Activated B cell treated with CpG ODN at 0.5 μM for 24 hours (primary cell): ENCODE data around the gene PTK7. TPM values are rescaled to one million over a fixed set of nuclear protein-coding genes. Genes with fewer than 3 reads are reported as not detected.

Source experiments
- ATAC-seq: fragments of 200-7000 bp; cut with Tn5 transposase; one replicate; pipeline ENCODE4 v1.10.0; 2021; ENCODE audit warnings: low read depth, mild to moderate bottlenecking, moderate library complexity
- CTCF ChIA-PET: fragments of 350-600 bp; sonication (Branson Sonifier 250); formaldehyde crosslinking; loops from one replicate; lab custom pipeline; 2021; ENCODE audit warnings: antibody characterized with exemption; lab: Charles Lee
- POLR2A ChIA-PET: fragments of 350-600 bp; sonication (Branson Sonifier 250); formaldehyde crosslinking; loops from one replicate; lab custom pipeline; 2021; ENCODE audit warnings: antibody characterized with exemption; lab: Charles Lee
- DNase-seq: peaks from one replicate; pipeline ENCODE4 v3.0.0; 2022
- H3K27ac Mint-ChIP-seq: one replicate; pipeline ENCODE4 v1.8.0; 2020; ENCODE audit warnings: mixed read lengths
- H3K27me3 Mint-ChIP-seq: one replicate; pipeline ENCODE4 v1.8.0; 2021; ENCODE audit warnings: mixed read lengths
- H3K36me3 Mint-ChIP-seq: one replicate; pipeline ENCODE4 v1.8.0; 2021; ENCODE audit warnings: low read depth, mixed read lengths
- H3K4me1 Mint-ChIP-seq: one replicate; pipeline ENCODE4 v1.8.0; 2021; ENCODE audit warnings: mixed read lengths
- H3K4me3 Mint-ChIP-seq: one replicate; pipeline ENCODE4 v1.8.0; 2020; ENCODE audit warnings: mild to moderate bottlenecking, mixed read lengths
- H3K9me3 Mint-ChIP-seq: one replicate; pipeline ENCODE4 v1.8.0; 2020; ENCODE audit warnings: mixed read lengths
- CTCF ChIP-seq: fragments of 200-600 bp; IDR thresholded peaks from one replicate; pipeline ENCODE4 v1.8.0; 2022; ENCODE audit warnings: antibody characterized with exemption, mild to moderate bottlenecking
- intact Hi-C: fragments of 100-400 bp; cut with micrococcal nuclease; formaldehyde crosslinking; loops from one replicate; pipeline ENCODE4 v1.15.1; 2024
- total RNA-seq: library from RNA; stranded (reverse); gene quantifications from 2 replicates; pipeline ENCODE4 v1.2.3, GENCODE V29; 2022

Gene PTK7
- total RNA-seq, 1 donor from 2014 or later = 0.82 TPM

DNA sequence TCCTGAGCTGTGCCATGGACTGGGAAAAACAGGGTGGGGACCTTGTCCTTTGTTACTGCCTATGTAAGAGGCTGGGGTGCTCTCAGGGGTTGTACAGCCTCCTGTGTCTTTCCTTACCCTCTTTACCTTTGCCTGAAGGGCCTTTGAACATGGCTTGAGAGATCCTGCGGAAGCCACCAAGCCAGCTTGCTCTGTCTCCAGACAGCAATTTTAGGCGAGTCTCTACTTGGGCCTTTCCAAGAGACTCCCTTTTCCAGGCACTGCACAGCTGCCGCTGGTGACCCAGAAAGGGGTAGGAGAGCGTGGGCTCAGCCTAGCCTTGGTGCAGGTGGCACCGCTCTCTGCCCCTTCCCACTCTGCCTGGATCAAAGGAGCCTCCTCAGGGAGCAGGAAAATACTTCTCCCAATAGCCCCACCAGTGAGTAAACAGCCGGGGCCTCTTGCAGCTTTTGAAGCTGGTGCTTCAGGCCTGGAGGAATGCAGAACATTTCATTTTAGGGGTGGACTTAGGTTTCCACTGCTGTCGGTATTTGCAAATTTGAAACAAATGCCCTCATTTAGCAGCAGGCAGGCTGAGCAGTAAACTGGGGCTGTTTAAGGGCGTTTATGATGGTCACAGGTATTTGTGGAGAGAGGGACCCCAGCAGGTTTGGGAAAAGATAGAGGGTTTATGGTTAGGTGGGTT, 13.9 kb downstream of the PTK7 start:
- DNase-seq (no peak), ATAC-seq (no peak)
- POLR2A ChIA-PET = no interaction called here
- Mint-ChIP-seq H3K9me3 (no peaks in the 10 kb centered on the region), H3K36me3 (no peaks in the 10 kb centered on the region), H3K4me1 (peaks cover 6% of the 10 kb centered on the region), H3K4me3 (no peak overlapping the region), H3K27me3 (peaks cover 2% of the 10 kb centered on the region), H3K27ac (no peak overlapping the region)
- no peak for TF ChIP-seq CTCF
- CTCF ChIA-PET = no interaction called here
- intact Hi-C loops = no loop called here

DNA sequence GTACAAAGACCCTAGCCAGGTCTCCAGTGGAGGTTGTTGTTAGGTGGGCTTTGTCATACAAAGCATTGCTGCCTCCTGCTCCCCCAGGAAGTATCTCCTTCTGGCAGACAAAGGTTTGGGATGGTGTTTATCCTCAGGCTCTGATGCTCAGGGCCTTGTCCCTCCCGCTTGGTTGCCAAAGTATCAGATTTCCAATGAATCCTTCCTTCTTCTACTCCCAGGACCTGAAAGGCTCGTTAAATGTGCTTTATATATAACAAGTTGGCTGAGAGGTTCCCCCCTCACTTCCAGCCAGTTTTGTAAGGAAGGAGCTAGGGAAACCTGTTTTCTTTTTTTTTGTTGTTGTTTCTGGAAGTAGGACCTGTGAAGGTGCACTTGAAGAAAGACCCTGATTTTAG, 14.4 kb downstream of the PTK7 start:
- no peak overlapping the region for H3K27ac Mint-ChIP-seq
- ChIA-PET POLR2A (interaction anchor here (0.6 kb wide), 1 partner anchor 44 kb away, joined by 4 read pairs; no protein-coding TSS in a partner anchor), CTCF (no interaction called here)
- H3K4me1 Mint-ChIP-seq = peaks cover 6% of the 10 kb centered on the region
- no peak overlapping the region for H3K4me3 Mint-ChIP-seq
- DNase-seq (no peak), ATAC-seq (no peak)
- no peak for TF ChIP-seq CTCF
- intact Hi-C loops = no loop called here
- peaks cover 2% of the 10 kb centered on the region for H3K27me3 Mint-ChIP-seq
- no peaks in the 10 kb centered on the region for H3K9me3 Mint-ChIP-seq
- no peaks in the 10 kb centered on the region for H3K36me3 Mint-ChIP-seq

DNA sequence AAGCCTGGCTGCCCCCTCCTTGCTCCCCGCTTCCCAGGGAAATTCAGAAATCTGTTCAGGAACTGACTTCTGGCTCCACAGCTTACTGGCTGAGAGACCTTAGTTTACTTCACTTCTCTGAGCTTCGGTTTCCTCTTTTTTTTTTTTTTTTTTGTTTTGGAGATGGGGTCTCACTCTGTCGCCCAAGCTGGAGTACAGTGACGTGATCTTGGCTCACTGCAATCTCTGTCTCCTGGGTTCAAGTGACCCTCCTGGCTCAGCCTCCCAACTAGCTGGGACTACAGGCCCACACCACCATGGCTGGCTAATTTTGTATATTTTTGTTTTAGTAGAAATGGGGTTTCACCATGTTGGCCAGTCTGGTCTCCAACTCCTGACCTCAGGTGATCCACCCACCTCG, 14.9 kb downstream of the PTK7 start:
- H3K27me3 Mint-ChIP-seq = peaks cover under 1% of the 10 kb centered on the region
- ATAC-seq = no peak
- no peak overlapping the region for H3K4me3 Mint-ChIP-seq
- ChIA-PET CTCF (no interaction called here), POLR2A (interaction anchor here (0.6 kb wide), 2 partner anchors 10 to 44 kb away, joined by 3 to 4 read pairs; no protein-coding TSS in a partner anchor)
- H3K9me3 Mint-ChIP-seq = no peaks in the 10 kb centered on the region
- intact Hi-C loops = no loop called here
- no peak for DNase-seq
- no peak for TF ChIP-seq CTCF
- no peak overlapping the region for H3K27ac Mint-ChIP-seq
- peaks cover 4% of the 10 kb centered on the region for H3K4me1 Mint-ChIP-seq
- no peaks in the 10 kb centered on the region for H3K36me3 Mint-ChIP-seq

DNA sequence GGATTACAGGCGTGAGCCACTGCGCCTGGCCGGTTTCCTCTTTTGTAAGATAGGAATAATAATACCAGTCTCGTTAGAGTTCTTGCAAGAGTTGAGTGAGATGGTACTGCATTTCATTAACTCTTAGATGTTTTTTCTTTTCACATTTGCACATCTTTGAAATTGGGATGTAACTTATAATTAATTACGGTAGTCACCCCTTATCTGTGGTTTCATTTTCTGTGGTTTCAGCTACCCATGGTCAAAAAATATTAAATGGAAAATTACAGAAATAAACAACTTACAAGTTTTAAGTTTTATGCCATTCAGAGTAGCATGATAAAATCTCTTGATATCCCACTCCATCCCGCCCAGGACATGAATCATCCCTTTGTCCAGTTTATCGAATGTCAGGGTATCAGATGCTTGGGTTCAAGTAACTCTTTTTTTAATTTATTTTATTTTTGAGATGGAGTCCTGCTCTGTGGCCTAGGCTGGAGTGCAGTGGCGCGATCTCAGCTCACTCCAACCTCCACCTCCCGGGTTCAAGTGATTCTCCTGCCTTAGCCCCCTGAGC, 15.4 kb downstream of the PTK7 start:
- ATAC-seq (no peak), DNase-seq (no peak)
- H3K27me3 Mint-ChIP-seq = no peaks in the 10 kb centered on the region
- no peak for TF ChIP-seq CTCF
- H3K4me3 Mint-ChIP-seq = no peak overlapping the region
- H3K27ac Mint-ChIP-seq = no peak overlapping the region
- POLR2A ChIA-PET = interaction anchor here (0.6 kb wide), 1 partner anchor 9 kb away, joined by 3 read pairs; no protein-coding TSS in a partner anchor
- no peaks in the 10 kb centered on the region for H3K9me3 Mint-ChIP-seq
- intact Hi-C loops = no loop called here
- H3K4me1 Mint-ChIP-seq = no peaks in the 10 kb centered on the region
- CTCF ChIA-PET = no interaction called here
- no peaks in the 10 kb centered on the region for H3K36me3 Mint-ChIP-seq

GRCh38 chr6:43092635-43093034, 16.5 kb downstream of the PTK7 start:
- Mint-ChIP-seq H3K36me3 (no peaks in the 10 kb centered on the region), H3K4me1 (no peaks in the 10 kb centered on the region), H3K27me3 (no peaks in the 10 kb centered on the region), H3K4me3 (no peak overlapping the region), H3K27ac (no peak overlapping the region), H3K9me3 (no peaks in the 10 kb centered on the region)
- ChIA-PET CTCF (no interaction called here), POLR2A (no interaction called here)
- DNase-seq (no peak), ATAC-seq (no peak)
- intact Hi-C loops = no loop called here
- TF ChIP-seq CTCF = no peak
